ENCODE results near the gene PHETA2. TPM values are rescaled to one million over a fixed set of nuclear protein-coding genes. Genes with fewer than 3 reads are reported as not detected.
"Not testable (repeated sequence)": the region's sequence is repeated elsewhere in the genome, so short reads cannot be mapped to it uniquely, and the experiment has no call there.

Gene PHETA2
- total RNA-seq, 2 experiments from 2014 or later, result 2.8 to 3.3 TPM

DNA sequence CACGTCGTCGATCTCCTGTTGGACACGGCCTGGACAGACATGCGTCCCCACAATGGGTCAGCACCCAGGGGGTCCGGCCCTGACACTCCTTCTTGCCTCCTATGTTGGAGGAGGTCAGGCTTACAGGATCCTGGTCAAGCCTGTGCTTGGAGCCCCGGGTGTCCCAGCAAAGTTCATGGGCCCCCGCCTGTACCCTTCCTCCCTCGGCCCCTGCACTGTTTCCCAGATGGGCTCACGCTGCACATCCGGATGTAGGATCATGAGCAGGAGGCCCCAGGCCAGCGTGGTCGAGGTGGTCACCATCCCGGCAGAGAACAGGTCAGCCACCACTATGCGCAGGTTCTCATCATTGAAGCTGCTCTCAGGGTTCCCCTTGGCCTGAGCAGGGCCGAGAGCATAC, 53.6 kb downstream of the PHETA2 start:
- Mint-ChIP-seq H3K4me1 (no peaks in the 10 kb centered on the region), H3K27me3 (no peaks in the 10 kb centered on the region), H3K27ac (no peak overlapping the region), H3K4me3 (no peak overlapping the region), H3K36me3 (no peaks in the 10 kb centered on the region), H3K9me3 (no peaks in the 10 kb centered on the region)
- no peak for DNase-seq
- POLR2A ChIA-PET, result no interaction called here
- ATAC-seq (ENCODE audit: low read depth), result no peak

- H3K9me3 Mint-ChIP-seq; DNase-seq; ATAC-seq (ENCODE audit: low read depth); POLR2A ChIA-PET; H3K27ac Mint-ChIP-seq; H3K27me3 Mint-ChIP-seq; H3K36me3 Mint-ChIP-seq; H3K4me1 Mint-ChIP-seq; H3K4me3 Mint-ChIP-seq: not testable (repeated sequence)
These were observed 54.0 kb downstream of the PHETA2 start for GRCh38 chr22:42128007-42128406.

Other genes starting within 250 kb of the PHETA2 start
- 100 to 1,000 TPM; 108 to 109 TPM for gene SREBF2, start 241.1 kb upstream of the PHETA2 start, total RNA-seq
- gene SHISA8, start 159.2 kb upstream of the PHETA2 start, total RNA-seq, result not detected
- 10 to 100 TPM in 1 of 2 experiments, 1 to 10 TPM in 1; 9.9 to 10.1 TPM for gene TNFRSF13C, start 147.4 kb upstream of the PHETA2 start, total RNA-seq
- gene CENPM, start 127.1 kb upstream of the PHETA2 start, total RNA-seq, result 10 to 100 TPM; 45.4 to 53.2 TPM
- under 1 TPM; 0.31 to 0.42 TPM for gene SEPTIN3, start 104.8 kb upstream of the PHETA2 start, total RNA-seq
- gene WBP2NL, start 75.5 kb upstream of the PHETA2 start, total RNA-seq, result 1 to 10 TPM; 2.4 to 2.6 TPM
- gene NAGA, start 3.4 kb upstream of the PHETA2 start, total RNA-seq, result 10 to 100 TPM; 15.9 to 18.4 TPM
- 10 to 100 TPM; 82.1 to 84.9 TPM for gene SMDT1, start 5.5 kb downstream of the PHETA2 start, total RNA-seq
- gene NDUFA6, start 16.5 kb downstream of the PHETA2 start, total RNA-seq, result 10 to 100 TPM; 69.0 to 73.5 TPM
- gene CYP2D6, start 56.6 kb downstream of the PHETA2 start, total RNA-seq, result 1 to 10 TPM; 3.7 to 4.4 TPM
- gene TCF20, start 196.4 kb downstream of the PHETA2 start, total RNA-seq, result 10 to 100 TPM; 77.0 to 87.4 TPM

All from activated naive CD8-positive, alpha-beta T cell treated with anti-CD3 and anti-CD28 coated beads, Interleukin-2, amount 10 ng/mL, durations not matched to agents 7 days and 5 days (primary cell).